PC-3 (cell line): ENCODE results near the gene MBNL3. TPM values are rescaled to one million over a fixed set of nuclear protein-coding genes. Genes with fewer than 3 reads are reported as not detected.

Experiments used
- ATAC-seq: fragments of 200-7000 bp; cut with Tn5 transposase; 2 replicates; pipeline ENCODE4 v1.9.1; 2020; ENCODE audit warnings: mild to moderate bottlenecking, moderate library complexity
- BruUV-seq: library from RNA; stranded (reverse); fragments of 400-500 nt; replicated peaks from 2 replicates; lab custom pipeline; 2021; lab: Mats Ljungman, UMichigan
- CTCF ChIA-PET: fragments of 300-600 bp; sonication (Branson Sonifier 250); formaldehyde crosslinking; loops from one replicate; lab custom pipeline; 2022; ENCODE audit warnings: antibody characterized with exemption; lab: Charles Lee
- POLR2A ChIA-PET: fragments of 300-600 bp; sonication (Branson Sonifier 250); formaldehyde crosslinking; loops from one replicate; lab custom pipeline; 2022; ENCODE audit warnings: antibody characterized with exemption; ENCODE audit not compliant: unreplicated experiment; lab: Charles Lee
- DNase-seq: peaks from one replicate; pipeline ENCODE4 v3.0.0-alpha.2; 2015
- H2AFZ ChIP-seq: fragments of 300-600 bp; sonication (generic); 2 replicates; pipeline ENCODE4 v1.6.0; 2016; ENCODE audit warnings: antibody characterized with exemption, low read length
- H3F3A ChIP-seq: fragments of 300-600 bp; sonication (generic); one replicate; pipeline ENCODE4 v1.6.0; 2017; ENCODE audit warnings: antibody characterized with exemption, low read length, control low read depth, mild to moderate bottlenecking; ENCODE audit not compliant: unreplicated experiment
- H3K27ac ChIP-seq: fragments of 300-600 bp; sonication (generic); 2 replicates; pipeline ENCODE4 v1.5.1; 2016; ENCODE audit warnings: mild to moderate bottlenecking, low read length
- H3K27me3 ChIP-seq: fragments of 300-600 bp; sonication (generic); 2 replicates; pipeline ENCODE4 v1.6.1; 2016; ENCODE audit warnings: low read length, mixed read lengths
- H3K36me3 ChIP-seq: fragments of 300-600 bp; sonication (generic); 2 replicates; pipeline ENCODE4 v1.6.1; 2016; ENCODE audit warnings: low read depth, mixed run types, low read length, mixed read lengths
- H3K4me1 ChIP-seq: fragments of 300-600 bp; sonication (generic); 2 replicates; pipeline ENCODE4 v1.5.1; 2016; ENCODE audit warnings: low read length; ENCODE audit not compliant: insufficient read depth
- H3K4me2 ChIP-seq: fragments of 300-600 bp; sonication (generic); 2 replicates; pipeline ENCODE4 v1.6.0; 2016; ENCODE audit warnings: low read length
- H3K4me3 ChIP-seq: fragments of 300-600 bp; sonication (generic); 2 replicates; pipeline ENCODE4 v1.5.1; 2016; ENCODE audit warnings: mild to moderate bottlenecking, low read length, mixed read lengths
- H3K79me2 ChIP-seq: fragments of 300-600 bp; sonication (generic); 2 replicates; pipeline ENCODE4 v1.6.1; 2017; ENCODE audit warnings: low read length, mixed read lengths
- H3K9ac ChIP-seq: fragments of 300-600 bp; sonication (generic); 2 replicates; pipeline ENCODE4 v1.6.0; 2016; ENCODE audit warnings: mild to moderate bottlenecking, low read length
- H3K9me2 ChIP-seq: fragments of 300-600 bp; sonication (generic); replicated peaks from 2 replicates; pipeline ENCODE4 v1.6.1; 2016; ENCODE audit warnings: mixed run types, low read length, mixed read lengths
- H3K9me3 ChIP-seq: fragments of 300-600 bp; sonication (generic); 2 replicates; pipeline ENCODE4 v1.6.1; 2016; ENCODE audit warnings: low read length, mixed read lengths
- H4K20me1 ChIP-seq: fragments of 300-600 bp; sonication (generic); 2 replicates; pipeline ENCODE4 v1.6.1; 2016; ENCODE audit warnings: low read length, mixed read lengths
- CTCF ChIP-seq: fragments of 300-600 bp; sonication (generic); conservative IDR thresholded peaks from 2 replicates; pipeline ENCODE4 v1.5.1; 2017; ENCODE audit warnings: antibody characterized with exemption, low read depth, mild to moderate bottlenecking, low read length
- EZH2 ChIP-seq: fragments of 300-600 bp; sonication (generic); IDR thresholded peaks from one replicate; pipeline ENCODE4 v1.6.1; 2017; ENCODE audit warnings: antibody characterized with exemption, mild to moderate bottlenecking, low read length; ENCODE audit not compliant: unreplicated experiment
- EZH2phosphoT487 ChIP-seq: fragments of 300-600 bp; sonication (generic); IDR thresholded peaks from 2 replicates; pipeline ENCODE4 v1.6.1; 2018; ENCODE audit warnings: mild to moderate bottlenecking, antibody characterized with exemption, low read length, borderline replicate concordance
- intact Hi-C: fragments of 100-400 bp; cut with micrococcal nuclease; formaldehyde crosslinking; loops from 2 replicates; pipeline ENCODE4 v1.9.0; 2023
- total RNA-seq: library from RNA; depleted of rRNA; stranded (reverse); fragments of >200 nt; gene quantifications from 2 replicates; pipeline ENCODE4 v1.2.3, GENCODE V29; 2014

Gene MBNL3
- total RNA-seq, 1 experiment from 2014 or later, result 4.4 TPM

GRCh38 chrX:132407691-132408090 lies 81.1 kb downstream of the MBNL3 start:
- Histone ChIP-seq H3K9me3 (no peaks in the 10 kb centered on the region), H3K79me2 (no peaks in the 10 kb centered on the region), H3K27me3 (no peaks in the 10 kb centered on the region), H3K9ac (no peak overlapping the region), H3K9me2 (no peaks in the 10 kb centered on the region), H3K27ac (no peak overlapping the region), H2AFZ (no peak overlapping the region), H3K4me2 (no peak overlapping the region), H4K20me1 (no peaks in the 10 kb centered on the region), H3K36me3 (no peaks in the 10 kb centered on the region), H3K4me3 (no peak overlapping the region), H3F3A (no peaks in the 10 kb centered on the region), H3K4me1 (peaks cover 2% of the 10 kb centered on the region)
- no TSS peak for BruUV-seq
- TF ChIP-seq EZH2phosphoT487, result no peak
- ATAC-seq (no peak), DNase-seq (no peak)
- ChIA-PET CTCF (no interaction called here), POLR2A (no interaction called here)
- intact Hi-C loops, result no loop called here

- Histone ChIP-seq H3K27ac (no peak overlapping the region), H3K9me3 (no peaks in the 10 kb centered on the region), H3K27me3 (no peaks in the 10 kb centered on the region), H3K4me3 (no peak overlapping the region), H2AFZ (no peak overlapping the region), H3K36me3 (no peaks in the 10 kb centered on the region), H3K9ac (no peak overlapping the region), H3F3A (no peaks in the 10 kb centered on the region), H3K79me2 (no peaks in the 10 kb centered on the region), H3K4me1 (peaks cover 9% of the 10 kb centered on the region), H3K4me2 (no peak overlapping the region), H3K9me2 (no peaks in the 10 kb centered on the region), H4K20me1 (no peaks in the 10 kb centered on the region)
- BruUV-seq, result no TSS peak
- TF ChIP-seq EZH2, result no peak
- no peak for TF ChIP-seq EZH2phosphoT487
- no peak for TF ChIP-seq CTCF
- DNase-seq (no peak), ATAC-seq (no peak)
- ChIA-PET POLR2A (no interaction called here), CTCF (no interaction called here)
- intact Hi-C loops, result no loop called here
These were observed 82.7 kb downstream of the MBNL3 start for GRCh38 chrX:132406106-132406505.

GRCh38 chrX:132404266-132404665 lies 84.6 kb downstream of the MBNL3 start:
- H3K9me2 ChIP-seq, result no peaks in the 10 kb centered on the region
- H2AFZ ChIP-seq, result no peak overlapping the region
- H4K20me1 ChIP-seq, result no peaks in the 10 kb centered on the region
- peaks cover 9% of the 10 kb centered on the region for H3K4me1 ChIP-seq
- no peaks in the 10 kb centered on the region for H3K79me2 ChIP-seq
- no peak overlapping the region for H3K27ac ChIP-seq
- H3K36me3 ChIP-seq, result no peaks in the 10 kb centered on the region
- DNase-seq (no peak), ATAC-seq (no peak)
- H3K9me3 ChIP-seq, result no peaks in the 10 kb centered on the region
- TF ChIP-seq CTCF (no peak), EZH2 (no peak), EZH2phosphoT487 (no peak)
- no peak overlapping the region for H3K9ac ChIP-seq
- no TSS peak for BruUV-seq
- no peaks in the 10 kb centered on the region for H3F3A ChIP-seq
- H3K27me3 ChIP-seq, result no peaks in the 10 kb centered on the region
- H3K4me2 ChIP-seq, result no peak overlapping the region
- ChIA-PET POLR2A (no interaction called here), CTCF (no interaction called here)
- no peak overlapping the region for H3K4me3 ChIP-seq
- intact Hi-C loops, result no loop called here
